Occipital lobe (tissue), 2 donors: ENCODE data around the gene UBE2R2. TPM values are rescaled to one million over a fixed set of nuclear protein-coding genes. Genes with fewer than 3 reads are reported as not detected.

ENCODE experiments used
- small RNA-seq: library from RNA; depleted of rRNA; stranded (forward); fragments of <200 nt; gene quantifications from one replicate; pipeline ENCODE3, GENCODE V24; 2014
- total RNA-seq: library from RNA; depleted of rRNA; stranded (reverse); fragments of >200 nt; gene quantifications from one replicate; pipeline ENCODE4 v1.2.3, GENCODE V29; 2014

Gene UBE2R2
- total RNA-seq, 1 donor from 2014 or later, result 22.9 TPM

Small RNA genes lying within 50 kb of the gene (small RNA-seq; reads per million reads assigned to genes)
- gene RF00019, result not detected
- not detected for gene RNU4ATAC11P
- gene SNORD121A, result 63.1 reads per million, percentile 96 among the genes with 10 or more reads in this experiment
- not detected for gene SNORD121B

Other genes starting within 250 kb of the UBE2R2 start
- gene PRSS3, start 21.6 kb upstream of the UBE2R2 start, total RNA-seq, result not detected
- gene UBAP2, start 231.7 kb downstream of the UBE2R2 start, total RNA-seq, result 68.2 TPM